Breast epithelium (tissue), 3 donors: ENCODE data around the gene PSMD13.

Experiments used
- POLR2A ChIP-seq: fragments of 450-650 bp; IDR thresholded peaks from one replicate; pipeline ENCODE4 v1.6.1; 2016; ENCODE audit warnings: antibody characterized with exemption, mild to moderate bottlenecking, moderate library complexity
- POLR2AphosphoS5 ChIP-seq, 3 donors: sonication (generic); formaldehyde crosslinking; IDR thresholded peaks; one replicate each; pipeline ENCODE4 v1.6.1; 2017; ENCODE audit warnings: antibody characterized with exemption in 3 of 3
- TF ChIP-seq, protein P1 (sequence below), 3 donors: fragments of 450-650 bp; IDR thresholded peaks; one replicate each; pipeline ENCODE4 v1.5.1; 2016 to 2017; ENCODE audit warnings: antibody characterized with exemption in 3 of 3, mild to moderate bottlenecking in 3 of 3, moderate library complexity in 3 of 3

DNA sequence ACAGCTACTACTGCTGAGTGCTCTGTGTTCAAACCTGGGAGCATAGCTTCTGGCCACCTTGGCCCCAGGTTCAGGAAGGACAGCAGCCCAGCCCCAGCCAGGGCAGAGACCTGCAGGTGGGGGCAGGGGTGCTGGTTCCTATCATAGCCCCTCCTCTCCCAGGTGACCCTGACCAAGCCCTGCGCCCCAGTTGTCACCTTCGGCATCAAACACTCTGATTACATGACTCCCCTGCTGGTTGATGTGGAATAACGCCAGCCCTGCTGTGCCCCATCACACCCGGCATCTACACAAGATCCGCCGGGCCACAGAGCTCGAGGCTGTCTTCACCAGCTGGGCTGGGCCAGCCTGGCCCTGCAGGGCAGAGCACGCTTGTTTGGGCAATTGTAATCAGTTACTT is 37.0 kb upstream of the PSMD13 start:
- TF ChIP-seq POLR2A, result no peak
- TF ChIP-seq, protein P1, sequence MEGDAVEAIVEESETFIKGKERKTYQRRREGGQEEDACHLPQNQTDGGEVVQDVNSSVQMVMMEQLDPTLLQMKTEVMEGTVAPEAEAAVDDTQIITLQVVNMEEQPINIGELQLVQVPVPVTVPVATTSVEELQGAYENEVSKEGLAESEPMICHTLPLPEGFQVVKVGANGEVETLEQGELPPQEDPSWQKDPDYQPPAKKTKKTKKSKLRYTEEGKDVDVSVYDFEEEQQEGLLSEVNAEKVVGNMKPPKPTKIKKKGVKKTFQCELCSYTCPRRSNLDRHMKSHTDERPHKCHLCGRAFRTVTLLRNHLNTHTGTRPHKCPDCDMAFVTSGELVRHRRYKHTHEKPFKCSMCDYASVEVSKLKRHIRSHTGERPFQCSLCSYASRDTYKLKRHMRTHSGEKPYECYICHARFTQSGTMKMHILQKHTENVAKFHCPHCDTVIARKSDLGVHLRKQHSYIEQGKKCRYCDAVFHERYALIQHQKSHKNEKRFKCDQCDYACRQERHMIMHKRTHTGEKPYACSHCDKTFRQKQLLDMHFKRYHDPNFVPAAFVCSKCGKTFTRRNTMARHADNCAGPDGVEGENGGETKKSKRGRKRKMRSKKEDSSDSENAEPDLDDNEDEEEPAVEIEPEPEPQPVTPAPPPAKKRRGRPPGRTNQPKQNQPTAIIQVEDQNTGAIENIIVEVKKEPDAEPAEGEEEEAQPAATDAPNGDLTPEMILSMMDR (IDR thresholded peaks at IDR 0.05), result no peak
- no peak for TF ChIP-seq POLR2AphosphoS5 (IDR thresholded peaks at IDR 0.05)
